ENCODE results near the gene DDX42.
"Not testable (repeated sequence)": the region's sequence is repeated elsewhere in the genome, so short reads cannot be mapped to it uniquely, and the experiment has no call there.

The DDX42 gene

DNA sequence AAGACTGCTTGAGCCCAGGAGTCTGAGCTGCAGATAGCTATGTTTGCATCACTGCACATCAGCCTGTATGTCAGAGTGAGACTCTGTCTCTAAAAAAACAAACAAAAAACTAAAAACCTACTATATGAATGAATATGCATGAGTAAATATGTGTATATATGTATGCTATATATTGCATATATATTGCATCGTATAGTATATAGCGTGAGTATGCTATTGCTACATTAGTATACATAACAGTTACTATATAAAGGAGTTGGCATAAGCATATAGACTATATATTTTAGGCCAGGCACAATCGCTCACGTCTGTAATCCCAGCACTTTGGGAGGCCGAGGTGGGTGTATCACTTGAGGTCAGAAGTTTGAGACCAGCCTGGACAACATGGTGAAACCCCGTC, 16.1 kb downstream of the DDX42 start:
- peaks cover 87% of the 10 kb centered on the region for H3K79me2 ChIP-seq (ENCODE audit: low read length)
- peaks cover 9% of the 10 kb centered on the region; the same call in 1 of the 2 replicates for H4K20me1 ChIP-seq (ENCODE audit: insufficient read depth, low read length)
- DNase-seq = no peak
- no peak overlapping the region for H2AFZ ChIP-seq (ENCODE audit: low read length)
- H3K9me3 ChIP-seq (replicated peaks; ENCODE audit: insufficient read depth, low read length) = no peaks in the 10 kb centered on the region
- H3K27ac ChIP-seq (ENCODE audit: low read length) = no peak overlapping the region
- no peaks in the 10 kb centered on the region for H3K9me2 ChIP-seq (replicated peaks; ENCODE audit: insufficient read depth, low read length)
- H3K9ac ChIP-seq (ENCODE audit: low read length) = no peak overlapping the region
- no peaks in the 10 kb centered on the region for H3K4me1 ChIP-seq (ENCODE audit: low read length)
- H3K4me3 ChIP-seq (ENCODE audit: low read length) = no peak overlapping the region
- H3K36me3 ChIP-seq (replicated peaks; ENCODE audit: insufficient read depth, low read length) = peaks cover 22% of the 10 kb centered on the region
- no peak overlapping the region for H3K4me2 ChIP-seq (ENCODE audit: low read depth, low read length)
- H3F3A ChIP-seq (ENCODE audit: insufficient read depth, low read length) = no peaks in the 10 kb centered on the region
- no peaks in the 10 kb centered on the region for H3K27me3 ChIP-seq (replicated peaks; ENCODE audit: insufficient read depth, low read length)
- TF ChIP-seq, protein P1, sequence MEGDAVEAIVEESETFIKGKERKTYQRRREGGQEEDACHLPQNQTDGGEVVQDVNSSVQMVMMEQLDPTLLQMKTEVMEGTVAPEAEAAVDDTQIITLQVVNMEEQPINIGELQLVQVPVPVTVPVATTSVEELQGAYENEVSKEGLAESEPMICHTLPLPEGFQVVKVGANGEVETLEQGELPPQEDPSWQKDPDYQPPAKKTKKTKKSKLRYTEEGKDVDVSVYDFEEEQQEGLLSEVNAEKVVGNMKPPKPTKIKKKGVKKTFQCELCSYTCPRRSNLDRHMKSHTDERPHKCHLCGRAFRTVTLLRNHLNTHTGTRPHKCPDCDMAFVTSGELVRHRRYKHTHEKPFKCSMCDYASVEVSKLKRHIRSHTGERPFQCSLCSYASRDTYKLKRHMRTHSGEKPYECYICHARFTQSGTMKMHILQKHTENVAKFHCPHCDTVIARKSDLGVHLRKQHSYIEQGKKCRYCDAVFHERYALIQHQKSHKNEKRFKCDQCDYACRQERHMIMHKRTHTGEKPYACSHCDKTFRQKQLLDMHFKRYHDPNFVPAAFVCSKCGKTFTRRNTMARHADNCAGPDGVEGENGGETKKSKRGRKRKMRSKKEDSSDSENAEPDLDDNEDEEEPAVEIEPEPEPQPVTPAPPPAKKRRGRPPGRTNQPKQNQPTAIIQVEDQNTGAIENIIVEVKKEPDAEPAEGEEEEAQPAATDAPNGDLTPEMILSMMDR (IDR thresholded peaks at IDR 0.05; ENCODE audit: low read length) = no peak
- no peak for TF ChIP-seq EZH2phosphoT487 (IDR thresholded peaks at IDR 0.05; ENCODE audit: low read length)
- TF ChIP-seq EZH2 (optimal IDR thresholded peaks at IDR 0.05; ENCODE audit: low read depth, low read length) = no peak

DNA sequence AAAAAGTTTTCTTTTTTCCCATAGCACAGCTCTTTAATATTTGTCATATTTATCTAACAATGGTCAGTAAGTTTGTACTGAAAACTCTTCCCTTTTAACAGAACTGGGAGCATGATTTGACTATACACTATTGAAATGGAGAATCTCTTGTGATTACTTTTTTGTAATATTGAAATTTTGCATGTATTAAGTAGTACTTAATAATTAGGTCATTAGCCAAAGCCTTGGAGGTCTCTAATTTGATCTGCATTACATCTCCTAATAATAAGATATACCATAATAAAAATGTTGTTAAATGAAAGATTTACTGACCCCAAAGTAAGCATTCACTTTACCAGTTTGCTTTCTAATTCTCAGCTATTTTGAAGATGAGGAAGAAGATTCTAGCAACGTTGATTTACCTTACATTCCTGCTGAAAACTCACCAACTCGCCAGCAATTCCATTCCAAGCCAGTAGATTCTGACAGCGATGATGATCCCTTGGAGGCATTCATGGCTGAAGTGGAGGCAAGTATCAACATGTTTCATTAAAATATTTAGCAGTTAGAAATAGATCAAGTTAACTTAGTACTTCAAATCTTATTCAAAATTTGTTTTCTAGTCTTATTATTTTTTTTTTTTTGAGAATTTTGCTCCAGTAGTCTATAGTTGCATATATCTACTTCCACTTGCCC, 18.2 kb downstream of the DDX42 start:
- no peaks in the 10 kb centered on the region for H3K4me1 ChIP-seq (ENCODE audit: low read length)
- H3K9me3 ChIP-seq (replicated peaks; ENCODE audit: insufficient read depth, low read length) = no peaks in the 10 kb centered on the region
- no peaks in the 10 kb centered on the region for H3F3A ChIP-seq (ENCODE audit: insufficient read depth, low read length)
- TF ChIP-seq EZH2 (optimal IDR thresholded peaks at IDR 0.05; ENCODE audit: low read depth, low read length) (no peak), EZH2phosphoT487 (IDR thresholded peaks at IDR 0.05; ENCODE audit: low read length) (no peak)
- TF ChIP-seq, protein P1 (IDR thresholded peaks at IDR 0.05; ENCODE audit: low read length) = no peak
- no peak overlapping the region for H2AFZ ChIP-seq (ENCODE audit: low read length)
- no peak overlapping the region for H3K4me3 ChIP-seq (ENCODE audit: low read length)
- peaks cover 9% of the 10 kb centered on the region; the same call in 1 of the 2 replicates for H4K20me1 ChIP-seq (ENCODE audit: insufficient read depth, low read length)
- no peak overlapping the region for H3K4me2 ChIP-seq (ENCODE audit: low read depth, low read length)
- H3K36me3 ChIP-seq (replicated peaks; ENCODE audit: insufficient read depth, low read length) = peaks cover 17% of the 10 kb centered on the region
- no peak overlapping the region for H3K27ac ChIP-seq (ENCODE audit: low read length)
- no peak overlapping the region for H3K9ac ChIP-seq (ENCODE audit: low read length)
- H3K79me2 ChIP-seq (ENCODE audit: low read length) = peaks cover 86% of the 10 kb centered on the region
- no peaks in the 10 kb centered on the region for H3K27me3 ChIP-seq (replicated peaks; ENCODE audit: insufficient read depth, low read length)
- H3K9me2 ChIP-seq (replicated peaks; ENCODE audit: insufficient read depth, low read length) = no peaks in the 10 kb centered on the region
- DNase-seq = no peak

DNA sequence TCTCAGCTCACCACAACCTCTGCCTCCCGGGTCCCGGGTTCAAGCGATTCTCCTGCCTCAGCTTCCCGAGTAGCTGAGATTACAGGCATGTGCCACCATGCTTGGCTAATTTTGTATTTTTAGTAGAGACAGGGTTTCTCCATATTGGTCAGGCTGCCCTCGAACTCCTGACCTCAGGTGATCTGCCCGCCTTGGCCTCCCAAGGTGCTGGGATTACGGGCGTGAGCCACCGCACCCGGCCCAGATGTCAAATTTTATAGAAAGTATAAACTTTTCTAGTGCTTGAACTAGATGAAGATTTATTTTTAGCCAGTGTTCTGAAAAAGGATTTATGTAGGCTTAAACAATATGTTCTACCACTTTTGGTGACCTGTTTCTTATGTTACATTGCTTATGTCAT, 22.4 kb downstream of the DDX42 start:
- not testable (repeated sequence) for H3F3A ChIP-seq (ENCODE audit: insufficient read depth, low read length); H3K4me2 ChIP-seq (ENCODE audit: low read depth, low read length); H3K27ac ChIP-seq (ENCODE audit: low read length); H2AFZ ChIP-seq (ENCODE audit: low read length); H3K9me3 ChIP-seq (replicated peaks; ENCODE audit: insufficient read depth, low read length); H3K9ac ChIP-seq (ENCODE audit: low read length); H3K9me2 ChIP-seq (replicated peaks; ENCODE audit: insufficient read depth, low read length); H4K20me1 ChIP-seq (ENCODE audit: insufficient read depth, low read length); H3K27me3 ChIP-seq (replicated peaks; ENCODE audit: insufficient read depth, low read length); DNase-seq; H3K4me1 ChIP-seq (ENCODE audit: low read length); H3K4me3 ChIP-seq (ENCODE audit: low read length)
- peaks cover 87% of the 10 kb centered on the region for H3K79me2 ChIP-seq (ENCODE audit: low read length)
- H3K36me3 ChIP-seq (replicated peaks; ENCODE audit: insufficient read depth, low read length) = peaks cover 32% of the 10 kb centered on the region

DNA sequence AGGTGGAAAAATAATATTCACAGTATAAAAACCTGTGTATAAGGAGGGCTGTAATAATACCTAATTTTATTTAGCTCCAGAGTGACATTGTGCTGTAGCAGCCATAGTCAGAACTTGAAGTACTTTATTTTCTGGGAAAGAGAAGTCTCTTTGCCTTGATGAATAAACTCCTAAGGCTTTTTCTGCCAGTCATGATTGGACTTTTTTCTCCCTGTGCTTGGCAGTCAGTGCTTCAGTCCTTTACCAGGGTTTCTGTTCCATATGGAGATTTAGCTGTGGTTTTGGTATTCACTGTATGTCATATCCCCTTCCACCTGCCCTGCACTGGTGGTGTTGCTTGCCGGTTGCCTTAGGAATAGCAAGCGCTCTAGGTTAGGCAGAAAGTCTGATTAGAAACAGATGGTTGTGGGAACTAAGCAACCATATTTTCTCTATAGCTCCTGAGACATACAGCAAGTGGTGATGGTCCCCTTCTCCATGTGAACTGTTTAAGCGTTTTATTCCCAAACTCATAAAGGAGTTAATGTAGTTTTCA, 24.7 kb downstream of the DDX42 start:
- Histone ChIP-seq H3K27ac (ENCODE audit: low read length) (no peak overlapping the region), H3K79me2 (ENCODE audit: low read length) (peaks cover 72% of the 10 kb centered on the region), H3K4me2 (ENCODE audit: low read depth, low read length) (no peak overlapping the region), H4K20me1 (ENCODE audit: insufficient read depth, low read length) (no peaks in the 10 kb centered on the region), H3K36me3 (replicated peaks; ENCODE audit: insufficient read depth, low read length) (peaks cover 30% of the 10 kb centered on the region), H3K27me3 (replicated peaks; ENCODE audit: insufficient read depth, low read length) (no peaks in the 10 kb centered on the region), H3K9ac (ENCODE audit: low read length) (no peak overlapping the region), H3K9me3 (replicated peaks; ENCODE audit: insufficient read depth, low read length) (no peaks in the 10 kb centered on the region), H3K4me1 (ENCODE audit: low read length) (no peaks in the 10 kb centered on the region), H3K4me3 (ENCODE audit: low read length) (no peak overlapping the region), H3F3A (ENCODE audit: insufficient read depth, low read length) (no peaks in the 10 kb centered on the region), H2AFZ (ENCODE audit: low read length) (no peak overlapping the region), H3K9me2 (replicated peaks; ENCODE audit: insufficient read depth, low read length) (no peaks in the 10 kb centered on the region)
- no peak for DNase-seq
- TF ChIP-seq EZH2 (optimal IDR thresholded peaks at IDR 0.05; ENCODE audit: low read depth, low read length) (no peak), EZH2phosphoT487 (IDR thresholded peaks at IDR 0.05; ENCODE audit: low read length) (no peak)
- TF ChIP-seq, protein P1 (IDR thresholded peaks at IDR 0.05; ENCODE audit: low read length) = no peak

Measured in MM.1S (cell line).